BJ (cell line): Measurements from ENCODE around the gene RSAD1. TPM values are rescaled to one million over a fixed set of nuclear protein-coding genes. Genes with fewer than 3 reads are reported as not detected.

Source experiments
- CTCF ChIA-PET: fragments of 350-600 bp; formaldehyde crosslinking; extraction: SDS; loops from one replicate; lab custom pipeline; 2021; ENCODE audit warnings: antibody characterized with exemption, inconsistent platforms; lab: Yijun Ruan, JAX
- POLR2A ChIA-PET: fragments of 300-600 bp; sonication (Branson Sonifier 250); formaldehyde crosslinking; extraction: SDS; loops from one replicate; lab custom pipeline; 2021; ENCODE audit warnings: antibody characterized with exemption; lab: Charles Lee
- DNase-seq: peaks from one replicate; pipeline ENCODE4 v3.0.0-alpha.2; 2011; ENCODE audit warnings: low read depth
- H3K27me3 ChIP-seq: 2 replicates; pipeline ENCODE4 v1.6.0; 2011; ENCODE audit warnings: low read length; ENCODE audit not compliant: control insufficient read depth, insufficient read depth
- H3K36me3 ChIP-seq: 2 replicates; pipeline ENCODE4 v1.5.1; 2011; ENCODE audit warnings: low read length; ENCODE audit not compliant: control insufficient read depth, insufficient read depth
- H3K4me3 ChIP-seq: 2 replicates; pipeline ENCODE4 v1.5.1; 2011; ENCODE audit warnings: low read depth, mild to moderate bottlenecking, control low read depth, low read length
- polyA plus RNA-seq: library from polyadenylated mRNA; depleted of rRNA; stranded (reverse); fragments of >200 nt; gene quantifications from 2 replicates; pipeline ENCODE4 v1.2.3, GENCODE V29; 2011
- TF ChIP-seq, protein P1 (sequence below): IDR thresholded peaks from 2 replicates; pipeline ENCODE4 v1.5.1; 2011; ENCODE audit warnings: low read depth, mild to moderate bottlenecking, control low read depth, inconsistent platforms, low read length, moderate library complexity; ENCODE audit not compliant: insufficient read depth

The RSAD1 gene
- polyA plus RNA-seq, 1 experiment: 22.6 TPM

- H3K36me3 ChIP-seq: no peaks in the 10 kb centered on the region; the same call in 1 of the 2 replicates
- no peak for DNase-seq
- ChIA-PET CTCF (interaction anchor here (1.5 kb wide), 2 partner anchors 9 to 13 kb away, joined by 4 to 7 read pairs; partner anchors contain the start of gene RSAD1), POLR2A (no interaction called here)
- no peaks in the 10 kb centered on the region for H3K27me3 ChIP-seq
- no peak overlapping the region for H3K4me3 ChIP-seq
- TF ChIP-seq, protein P1, sequence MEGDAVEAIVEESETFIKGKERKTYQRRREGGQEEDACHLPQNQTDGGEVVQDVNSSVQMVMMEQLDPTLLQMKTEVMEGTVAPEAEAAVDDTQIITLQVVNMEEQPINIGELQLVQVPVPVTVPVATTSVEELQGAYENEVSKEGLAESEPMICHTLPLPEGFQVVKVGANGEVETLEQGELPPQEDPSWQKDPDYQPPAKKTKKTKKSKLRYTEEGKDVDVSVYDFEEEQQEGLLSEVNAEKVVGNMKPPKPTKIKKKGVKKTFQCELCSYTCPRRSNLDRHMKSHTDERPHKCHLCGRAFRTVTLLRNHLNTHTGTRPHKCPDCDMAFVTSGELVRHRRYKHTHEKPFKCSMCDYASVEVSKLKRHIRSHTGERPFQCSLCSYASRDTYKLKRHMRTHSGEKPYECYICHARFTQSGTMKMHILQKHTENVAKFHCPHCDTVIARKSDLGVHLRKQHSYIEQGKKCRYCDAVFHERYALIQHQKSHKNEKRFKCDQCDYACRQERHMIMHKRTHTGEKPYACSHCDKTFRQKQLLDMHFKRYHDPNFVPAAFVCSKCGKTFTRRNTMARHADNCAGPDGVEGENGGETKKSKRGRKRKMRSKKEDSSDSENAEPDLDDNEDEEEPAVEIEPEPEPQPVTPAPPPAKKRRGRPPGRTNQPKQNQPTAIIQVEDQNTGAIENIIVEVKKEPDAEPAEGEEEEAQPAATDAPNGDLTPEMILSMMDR: no peak
Observed at GRCh38 chr17:50492214-50492613, 13.6 kb downstream of the RSAD1 start.

- no peaks in the 10 kb centered on the region for H3K27me3 ChIP-seq
- CTCF ChIA-PET: interaction anchor here (0.6 to 1.6 kb wide), 7 partner anchors 8 to 187 kb away, joined by 3 to 5 read pairs (median 3); no protein-coding TSS in a partner anchor
- TF ChIP-seq, protein P1: no peak
- no peak for DNase-seq
- no peaks in the 10 kb centered on the region for H3K36me3 ChIP-seq
- no peak overlapping the region for H3K4me3 ChIP-seq
- POLR2A ChIA-PET: no interaction called here
Observed at GRCh38 chr17:50493744-50494143, 15.1 kb downstream of the RSAD1 start.

DNA sequence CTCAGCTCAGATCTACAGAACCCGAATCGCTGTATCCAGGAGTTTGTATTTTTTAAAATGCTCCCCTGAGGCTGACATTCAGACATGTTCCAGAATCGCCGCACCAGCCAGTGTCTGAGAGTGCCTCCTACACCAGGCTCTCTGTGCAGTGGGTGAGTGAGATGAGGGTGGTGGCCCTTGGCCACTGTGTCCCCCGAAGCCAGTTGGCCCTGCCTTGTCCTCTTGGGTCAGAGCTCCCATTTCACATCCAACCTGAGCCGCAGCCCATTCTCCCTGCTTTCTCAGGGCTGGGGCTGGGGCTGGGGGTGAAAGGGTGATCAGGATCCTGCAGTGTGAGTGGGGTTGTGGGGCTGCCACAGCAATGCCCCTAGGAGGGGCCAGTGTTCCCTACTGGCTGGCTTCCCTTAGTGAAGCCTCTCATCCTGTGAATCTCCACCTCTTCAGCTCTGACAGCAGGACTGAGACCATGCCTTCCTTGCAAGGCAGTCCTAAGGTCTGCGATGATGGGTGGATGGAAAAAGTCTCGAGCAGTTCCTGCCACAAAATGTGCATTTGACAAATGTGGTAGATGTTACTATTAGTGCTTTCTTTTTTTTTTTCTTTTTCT is 16.7 kb downstream of the RSAD1 start:
- TF ChIP-seq, protein P1: no peak
- Histone ChIP-seq H3K36me3 (no peaks in the 10 kb centered on the region), H3K4me3 (no peak overlapping the region), H3K27me3 (no peaks in the 10 kb centered on the region)
- ChIA-PET POLR2A (no interaction called here), CTCF (interaction anchor here (0.9 to 1.3 kb wide), 4 partner anchors 9 to 55 kb away, joined by 3 to 6 read pairs (median 3); no protein-coding TSS in a partner anchor)
- no peak for DNase-seq

DNA sequence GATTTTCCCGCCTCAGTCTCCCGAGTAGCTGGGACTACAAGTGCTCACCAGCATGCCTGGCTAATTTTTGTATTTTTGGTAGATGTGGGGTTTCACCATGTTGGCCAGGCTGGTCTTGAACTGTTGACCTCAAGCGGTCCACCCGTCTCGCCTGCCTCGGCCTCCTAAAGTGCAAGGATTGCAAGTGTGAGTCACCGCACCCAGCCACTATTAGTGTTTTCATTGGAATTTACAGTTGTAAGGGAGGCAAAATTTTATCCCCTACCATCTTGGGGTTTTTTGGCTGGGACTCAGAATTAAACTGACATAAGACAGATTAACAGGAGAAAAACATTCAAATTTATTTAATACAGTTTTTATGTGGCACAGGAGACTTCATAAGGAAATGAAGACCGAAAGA is 17.3 kb downstream of the RSAD1 start:
- ChIA-PET POLR2A (no interaction called here), CTCF (interaction anchor here (0.9 to 1.3 kb wide), 4 partner anchors 8 to 54 kb away, joined by 3 to 6 read pairs (median 3); no protein-coding TSS in a partner anchor)
- TF ChIP-seq, protein P1: no peak
- no peaks in the 10 kb centered on the region for H3K27me3 ChIP-seq
- no peak overlapping the region for H3K4me3 ChIP-seq
- no peaks in the 10 kb centered on the region for H3K36me3 ChIP-seq
- no peak for DNase-seq

DNA sequence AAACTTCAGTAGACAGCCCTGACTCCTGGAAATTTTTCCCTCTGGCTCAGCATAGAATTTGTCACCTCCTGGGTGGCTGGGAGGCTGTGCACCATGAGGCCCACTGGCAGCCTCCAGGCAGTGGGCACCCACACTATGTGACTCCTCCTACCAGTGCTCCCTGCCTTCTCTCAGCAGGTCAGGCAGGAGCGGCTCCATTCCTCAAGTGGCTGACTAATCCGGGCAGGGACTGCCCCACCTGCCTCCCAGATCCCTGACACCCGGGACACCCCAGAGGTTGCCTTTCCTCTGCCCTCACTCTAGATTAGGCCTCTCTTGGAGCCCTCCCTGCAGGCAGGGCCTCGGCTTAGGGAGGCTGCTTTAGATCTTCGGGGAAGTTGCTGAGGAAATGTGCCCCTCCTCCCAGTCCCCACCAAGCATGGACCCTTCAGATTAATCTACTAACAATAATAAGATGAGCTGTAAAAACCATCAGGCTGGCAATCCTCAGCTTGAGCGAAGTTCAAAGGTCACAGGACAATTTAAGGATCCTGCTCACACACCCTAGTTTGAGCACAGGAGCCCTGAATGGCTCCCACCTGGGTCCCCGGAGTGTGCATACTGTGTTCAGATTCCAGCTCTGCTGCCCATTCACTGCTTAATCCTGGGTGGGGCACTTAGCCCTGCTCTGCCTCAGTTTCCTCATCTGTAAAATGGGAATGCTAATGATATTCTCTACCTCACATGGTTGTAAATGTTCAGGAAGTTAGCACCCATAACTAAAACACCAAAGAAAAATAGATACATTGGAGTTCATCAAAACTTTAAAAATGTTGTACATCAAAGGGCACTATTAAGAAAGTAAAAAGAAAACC is 19.6 kb downstream of the RSAD1 start:
- CTCF ChIA-PET: interaction anchor here (1.2 kb wide), 1 partner anchor 19 kb away, joined by 4 read pairs; no protein-coding TSS in a partner anchor

More for the DNA sequence above, 19.6 kb downstream of the RSAD1 start:
- TF ChIP-seq, protein P1: no peak
- no peaks in the 10 kb centered on the region for H3K27me3 ChIP-seq
- no peak overlapping the region for H3K4me3 ChIP-seq
- POLR2A ChIA-PET: no interaction called here
- no peak for DNase-seq
- no peaks in the 10 kb centered on the region for H3K36me3 ChIP-seq
